HPDE6-E6E7 (cell line): ENCODE results near the gene ANKRD27.
A peak's percentile ranks its signal among the peaks of the same experiment; 100 is the strongest.
"Not testable (repeated sequence)": the region's sequence is repeated elsewhere in the genome, so short reads cannot be mapped to it uniquely, and the experiment has no call there.

Source experiments
- DNase-seq: peaks from one replicate; pipeline ENCODE4 v3.0.0; 2011; ENCODE audit warnings: missing footprints; ENCODE audit errors: extremely low spot score

The ANKRD27 gene

DNA sequence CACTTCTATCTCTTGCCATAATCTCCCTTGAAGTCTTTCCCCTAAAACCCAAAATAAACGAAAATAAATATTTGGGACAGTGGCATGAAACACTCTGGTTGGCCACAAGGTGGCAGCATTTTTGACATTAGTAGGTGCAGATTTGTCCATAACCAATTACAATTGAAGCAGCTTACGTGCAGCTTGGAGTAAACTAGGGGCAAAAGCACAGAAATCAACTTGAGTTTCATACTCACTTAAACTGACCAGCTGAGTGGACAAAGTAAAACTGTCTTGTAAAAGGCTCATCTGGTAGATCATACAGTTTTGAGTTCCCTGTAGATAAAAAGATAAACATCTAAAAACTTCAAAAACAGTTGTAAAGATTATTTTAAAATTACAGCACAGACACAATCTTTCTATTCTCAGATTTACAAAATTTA lies 75.2 kb downstream of the ANKRD27 start:
- DNase-seq: peak; percentile 23

DNA sequence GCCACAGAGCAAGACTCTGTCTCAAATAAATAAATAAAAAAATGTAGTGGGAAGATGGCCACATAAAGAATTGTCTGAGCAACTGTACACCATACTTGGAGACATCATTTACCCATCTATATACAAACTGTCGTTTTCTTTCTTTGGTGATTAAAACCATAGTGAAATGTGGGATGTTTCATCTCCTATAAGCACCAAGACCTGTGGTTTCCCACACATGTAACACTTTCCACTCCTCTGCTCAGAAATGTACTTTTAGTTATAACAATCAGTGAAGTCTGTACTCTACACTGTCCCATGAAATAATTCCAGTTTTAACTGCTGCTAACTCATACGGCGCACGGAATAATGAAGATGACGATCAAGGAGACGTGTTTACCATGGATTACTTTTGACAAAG lies 75.7 kb downstream of the ANKRD27 start:
- no peak for DNase-seq

DNA sequence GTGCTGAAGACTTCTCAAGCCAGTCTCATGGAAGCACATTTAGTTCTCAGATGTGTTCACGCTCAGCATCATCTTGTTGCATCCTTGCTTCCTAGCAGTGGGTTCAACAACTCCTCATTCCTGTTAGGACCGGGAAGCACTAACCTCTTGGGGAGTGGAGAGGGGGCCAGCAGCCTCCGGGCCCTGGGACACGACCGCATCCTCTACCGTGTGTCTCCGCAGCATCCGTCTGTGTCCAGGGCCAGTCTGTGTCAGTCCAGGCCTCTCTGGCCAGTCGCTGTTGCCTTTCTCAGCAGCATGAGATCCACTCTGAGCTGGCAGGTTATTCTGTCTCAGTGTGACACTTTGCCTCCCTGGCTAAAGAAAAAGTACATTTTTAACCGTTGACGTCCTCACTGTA lies 77.0 kb downstream of the ANKRD27 start:
- no peak for DNase-seq

- no peak for DNase-seq
Measured at GRCh38 chr19:32595491-32595890, 79.5 kb downstream of the ANKRD27 start.

- no peak for DNase-seq
Measured at GRCh38 chr19:32594021-32594420, 81.0 kb downstream of the ANKRD27 start.

DNA sequence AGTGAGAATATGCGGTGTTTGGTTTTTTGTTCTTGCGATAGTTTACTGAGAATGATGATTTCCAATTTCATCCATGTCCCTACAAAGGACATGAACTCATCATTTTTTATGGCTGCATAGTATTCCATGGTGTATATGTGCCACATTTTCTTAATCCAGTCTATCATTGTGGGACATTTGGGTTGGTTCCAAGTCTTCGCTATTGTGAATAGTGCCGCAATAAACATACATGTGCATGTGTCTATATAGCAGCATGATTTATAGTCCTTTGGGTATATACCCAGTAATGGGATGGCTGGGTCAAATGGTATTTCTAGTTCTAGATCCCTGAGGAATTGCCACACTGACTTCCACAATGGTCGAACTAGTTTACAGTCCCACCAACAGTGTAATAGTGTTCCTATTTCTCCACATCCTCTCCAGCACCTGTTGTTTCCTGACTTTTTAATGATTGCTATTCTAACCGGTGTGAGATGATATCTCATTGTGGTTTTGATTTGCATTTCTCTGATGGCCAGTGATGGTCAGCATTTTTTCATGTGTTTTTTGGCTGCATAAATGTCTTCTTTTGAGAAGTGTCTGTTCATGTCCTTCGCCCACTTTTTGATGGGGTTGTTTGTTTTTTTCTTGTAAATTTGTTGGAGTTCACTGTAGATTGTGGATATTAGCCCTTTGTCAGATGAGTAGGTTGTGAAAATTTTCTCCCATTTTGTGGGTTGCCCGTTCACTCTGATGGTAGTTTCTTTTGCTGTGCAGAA lies 87.1 kb downstream of the ANKRD27 start:
- not testable (repeated sequence) for DNase-seq

GRCh38 chr19:32581705-32582179 lies 93.2 kb downstream of the ANKRD27 start:
- peak; percentile 21 for DNase-seq

- DNase-seq: peak; percentile 94
Measured at GRCh38 chr19:32580901-32581704, 93.9 kb downstream of the ANKRD27 start, which contains the start of gene PDCD5. TSS of gene PDCD5 (plus strand) at chr19:32581190. CDS start at chr19:32581262, 72 bp downstream.

GRCh38 chr19:32580353-32580900 lies 94.6 kb downstream of the ANKRD27 start:
- DNase-seq: no peak

DNA sequence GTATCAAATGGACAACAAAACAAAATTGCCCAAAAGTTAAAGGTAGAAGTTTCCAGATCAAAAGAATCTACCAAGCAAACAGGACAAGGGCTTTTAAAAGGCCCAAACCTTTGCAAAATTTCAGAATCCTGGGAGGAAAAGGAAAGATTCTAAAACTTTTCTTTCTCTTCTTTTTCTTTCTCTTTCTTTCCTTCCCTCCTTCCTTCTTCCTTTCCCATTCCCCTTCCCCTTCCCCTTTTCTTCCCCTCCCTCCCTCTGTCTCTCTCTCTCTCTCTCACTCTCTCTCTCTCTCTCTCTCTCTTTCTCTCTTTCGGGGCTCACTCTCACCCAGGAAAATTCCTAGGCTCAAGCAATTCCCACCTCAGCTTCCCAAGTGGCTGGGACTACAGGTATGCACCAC lies 98.2 kb downstream of the ANKRD27 start:
- no peak for DNase-seq

- no peak for DNase-seq
Measured at GRCh38 chr19:32573492-32573794, 101.5 kb downstream of the ANKRD27 start.

- DNase-seq: not testable (repeated sequence)
Measured at GRCh38 chr19:32572700-32573491, 102.1 kb downstream of the ANKRD27 start.

DNA sequence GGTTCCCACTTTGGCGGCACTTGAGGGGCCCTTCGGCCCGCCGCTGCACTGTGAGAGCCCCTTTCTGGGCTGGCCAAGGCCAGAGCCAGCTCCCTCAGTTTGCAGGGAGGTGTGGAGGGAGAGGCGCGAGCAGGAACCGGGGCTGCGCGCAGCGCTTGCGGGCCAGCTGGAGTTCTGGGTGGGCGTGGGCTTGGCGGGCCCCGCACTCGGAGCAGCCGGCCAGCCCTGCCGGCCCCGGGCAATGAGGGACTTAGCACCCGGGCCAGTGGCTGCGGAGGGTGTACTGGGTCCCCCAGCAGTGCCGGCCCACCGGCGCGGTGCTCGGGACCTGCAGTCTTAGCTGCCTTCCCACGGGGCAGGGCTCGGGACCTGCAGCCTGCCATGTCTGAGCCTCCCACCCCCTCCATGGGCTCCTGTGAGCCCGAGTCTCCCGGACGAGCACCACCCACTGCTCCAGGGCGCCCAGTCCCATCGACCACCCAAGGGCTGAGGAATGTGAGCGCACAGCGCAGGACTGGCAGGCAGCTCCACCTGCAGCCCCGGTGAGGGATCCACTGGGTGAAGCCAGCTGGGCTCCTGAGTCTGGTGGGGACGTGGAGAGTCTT lies 103.4 kb downstream of the ANKRD27 start:
- not testable (repeated sequence) for DNase-seq

DNA sequence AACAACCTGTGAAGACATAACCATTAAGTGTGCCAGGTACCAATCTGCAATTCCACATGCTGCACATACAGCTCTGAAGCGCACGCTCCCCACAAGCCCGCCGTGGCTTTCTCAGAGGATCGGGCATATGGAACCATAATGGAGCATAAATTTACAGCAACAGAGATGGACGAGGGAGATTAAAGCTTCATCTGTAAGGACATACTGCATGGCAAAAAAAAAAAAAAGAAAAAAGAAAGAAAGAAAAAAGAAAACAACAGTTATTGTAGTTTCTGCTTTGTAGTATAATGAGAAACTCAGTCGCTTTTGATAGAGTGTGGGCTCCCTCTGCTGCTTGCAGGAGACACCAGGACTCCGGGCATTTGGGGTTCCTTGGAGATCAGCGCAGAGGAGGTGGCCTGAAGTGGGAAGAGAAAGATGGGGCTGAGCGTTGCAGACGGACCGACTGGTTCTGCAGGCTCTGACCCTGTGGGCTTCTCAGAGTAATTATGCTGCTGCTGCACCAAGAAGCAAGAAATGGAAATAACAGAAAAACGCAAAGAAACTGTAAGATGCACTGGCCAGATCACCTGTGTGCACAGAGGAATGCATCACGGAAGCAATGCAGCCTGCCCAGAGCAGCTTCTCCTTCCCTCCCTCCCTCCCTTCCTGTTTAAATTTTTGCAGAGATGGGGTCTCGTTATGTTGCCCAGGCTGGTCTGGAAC lies 104.7 kb downstream of the ANKRD27 start:
- peak; percentile 28 for DNase-seq

DNA sequence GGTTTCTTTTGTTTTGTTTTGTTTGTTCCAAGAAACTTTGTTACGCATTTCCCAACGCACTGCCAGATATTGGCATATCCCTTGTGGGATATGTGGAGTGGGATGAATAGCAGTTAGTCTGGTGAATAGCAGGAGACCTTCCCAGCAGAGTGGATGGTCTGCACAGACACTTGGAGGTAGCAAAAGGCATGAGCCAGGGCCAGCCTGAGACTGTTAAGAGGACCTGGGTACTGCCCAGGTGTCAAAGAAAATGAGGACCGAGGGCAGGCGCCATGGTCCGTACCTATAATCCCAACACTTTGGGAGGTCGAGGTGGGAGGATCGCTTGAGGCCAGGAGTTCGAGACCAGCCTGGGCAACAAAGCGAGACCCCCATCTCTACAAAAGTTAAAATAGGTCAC lies 107.5 kb downstream of the ANKRD27 start:
- DNase-seq: no peak

DNA sequence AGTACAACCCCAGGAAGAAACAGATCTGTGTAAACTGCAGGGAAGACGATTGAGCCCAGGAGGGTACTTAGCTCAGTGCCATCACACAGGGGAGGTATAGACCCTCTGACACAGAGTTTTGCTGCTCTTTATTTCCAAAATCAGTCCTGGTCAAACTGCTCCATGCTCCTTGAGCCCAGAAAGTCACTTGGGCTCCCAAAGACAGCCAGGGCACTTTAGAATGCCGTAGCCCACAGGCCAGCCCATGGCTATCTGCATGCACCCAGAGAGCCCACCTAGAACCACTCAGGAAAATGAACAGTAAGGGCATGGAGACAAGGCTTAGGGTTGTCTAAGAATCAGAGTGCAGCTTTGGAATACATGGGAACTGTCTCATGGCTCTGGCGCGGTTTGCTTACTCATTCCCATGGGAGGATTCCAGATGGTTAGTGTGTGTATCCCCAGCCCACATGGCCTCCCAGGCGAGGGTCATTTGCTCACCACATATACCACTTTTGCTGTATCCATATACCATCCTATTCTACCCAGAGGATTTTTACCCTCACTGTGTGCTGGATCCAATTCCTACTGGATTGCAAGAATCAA lies 108.6 kb downstream of the ANKRD27 start:
- no peak for DNase-seq

- DNase-seq: no peak
Measured at GRCh38 chr19:32563761-32564160, 111.2 kb downstream of the ANKRD27 start.

GRCh38 chr19:32558607-32559228 lies 116.3 kb downstream of the ANKRD27 start:
- no peak for DNase-seq

DNA sequence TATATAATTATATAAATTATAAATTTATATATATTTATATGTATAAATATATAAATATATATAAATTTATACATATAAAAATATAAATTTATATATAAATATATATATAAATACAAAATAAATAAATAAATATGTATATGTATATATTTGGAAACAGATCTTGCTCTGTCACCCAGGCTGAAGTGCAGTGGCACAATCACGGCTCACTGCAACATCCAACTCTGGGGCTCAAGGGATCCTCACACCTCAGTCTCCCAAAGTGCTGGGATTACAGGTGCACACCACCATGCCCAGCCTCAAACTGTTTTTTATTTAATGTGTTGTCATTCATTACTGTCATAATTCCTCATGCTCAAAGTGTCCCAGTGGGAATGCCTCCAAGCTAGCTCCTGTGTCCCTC lies 119.2 kb downstream of the ANKRD27 start:
- DNase-seq: no peak

GRCh38 chr19:32550666-32551065 lies 124.3 kb downstream of the ANKRD27 start:
- no peak for DNase-seq
